ENCODE data around the gene BBS9. TPM values are rescaled to one million over a fixed set of nuclear protein-coding genes. Genes with fewer than 3 reads are reported as not detected.

Gene BBS9
- total RNA-seq, 1 experiment from 2014 or later: 9.4 TPM

GRCh38 chr7:33639552-33640197, 510.3 kb downstream of the BBS9 start:
- TF ChIP-seq CTCF (IDR thresholded peaks at IDR 0.05; ENCODE audit: unreplicated experiment): no peak
- CTCF ChIA-PET: no interaction called here
- Mint-ChIP-seq H3K4me3 (ENCODE audit: low read depth, unreplicated experiment) (no peak overlapping the region), H3K27ac (ENCODE audit: unreplicated experiment) (no peak overlapping the region), H3K4me1 (ENCODE audit: low read depth, unreplicated experiment) (no peaks in the 10 kb centered on the region), H3K9me3 (ENCODE audit: low read depth, unreplicated experiment) (no peaks in the 10 kb centered on the region), H3K36me3 (ENCODE audit: insufficient read depth, unreplicated experiment) (no peaks in the 10 kb centered on the region), H3K27me3 (ENCODE audit: unreplicated experiment) (no peaks in the 10 kb centered on the region)
- BruUV-seq (replicated peaks): no TSS peak
- intact Hi-C loops (cut with micrococcal nuclease; ENCODE audit: unreplicated experiment): no loop called here
- DNase-seq: no peak

GRCh38 chr7:33640741-33641140, 511.4 kb downstream of the BBS9 start:
- intact Hi-C loops (cut with micrococcal nuclease; ENCODE audit: unreplicated experiment): no loop called here
- DNase-seq: no peak
- no peak overlapping the region for H3K27ac Mint-ChIP-seq (ENCODE audit: unreplicated experiment)
- H3K9me3 Mint-ChIP-seq (ENCODE audit: low read depth, unreplicated experiment): no peaks in the 10 kb centered on the region
- TF ChIP-seq CTCF (IDR thresholded peaks at IDR 0.05; ENCODE audit: unreplicated experiment): no peak
- no peaks in the 10 kb centered on the region for H3K27me3 Mint-ChIP-seq (ENCODE audit: unreplicated experiment)
- no peak overlapping the region for H3K4me3 Mint-ChIP-seq (ENCODE audit: low read depth, unreplicated experiment)
- H3K36me3 Mint-ChIP-seq (ENCODE audit: insufficient read depth, unreplicated experiment): no peaks in the 10 kb centered on the region
- no TSS peak for BruUV-seq (replicated peaks)
- CTCF ChIA-PET: no interaction called here
- no peaks in the 10 kb centered on the region for H3K4me1 Mint-ChIP-seq (ENCODE audit: low read depth, unreplicated experiment)

- DNase-seq: no peak
- TF ChIP-seq CTCF (IDR thresholded peaks at IDR 0.05; ENCODE audit: unreplicated experiment): no peak
- H3K4me1 Mint-ChIP-seq (ENCODE audit: low read depth, unreplicated experiment): no peaks in the 10 kb centered on the region
- BruUV-seq (replicated peaks): no TSS peak
- H3K36me3 Mint-ChIP-seq (ENCODE audit: insufficient read depth, unreplicated experiment): no peaks in the 10 kb centered on the region
- intact Hi-C loops (cut with micrococcal nuclease; ENCODE audit: unreplicated experiment): no loop called here
- no peak overlapping the region for H3K4me3 Mint-ChIP-seq (ENCODE audit: low read depth, unreplicated experiment)
- H3K27ac Mint-ChIP-seq (ENCODE audit: unreplicated experiment): no peak overlapping the region
- no peaks in the 10 kb centered on the region for H3K27me3 Mint-ChIP-seq (ENCODE audit: unreplicated experiment)
- CTCF ChIA-PET: interaction anchor here (0.5 kb wide), 1 partner anchor 56 kb away, joined by 3 read pairs; no protein-coding TSS in a partner anchor
- no peaks in the 10 kb centered on the region for H3K9me3 Mint-ChIP-seq (ENCODE audit: low read depth, unreplicated experiment)
Measured at GRCh38 chr7:33642312-33642711, 512.9 kb downstream of the BBS9 start.

- intact Hi-C loops (cut with micrococcal nuclease; ENCODE audit: unreplicated experiment): no loop called here
- Mint-ChIP-seq H3K9me3 (ENCODE audit: low read depth, unreplicated experiment) (no peaks in the 10 kb centered on the region), H3K4me3 (ENCODE audit: low read depth, unreplicated experiment) (no peak overlapping the region), H3K27me3 (ENCODE audit: unreplicated experiment) (no peaks in the 10 kb centered on the region), H3K27ac (ENCODE audit: unreplicated experiment) (no peak overlapping the region), H3K36me3 (ENCODE audit: insufficient read depth, unreplicated experiment) (no peaks in the 10 kb centered on the region), H3K4me1 (ENCODE audit: low read depth, unreplicated experiment) (no peaks in the 10 kb centered on the region)
- TF ChIP-seq CTCF (IDR thresholded peaks at IDR 0.05; ENCODE audit: unreplicated experiment): no peak
- no peak for DNase-seq
- CTCF ChIA-PET: no interaction called here
- no TSS peak for BruUV-seq (replicated peaks)
Measured at GRCh38 chr7:33643530-33643929, 514.2 kb downstream of the BBS9 start.

Data from Calu3 (cell line).